ENCODE measurements around the gene PCSK1.

DNA sequence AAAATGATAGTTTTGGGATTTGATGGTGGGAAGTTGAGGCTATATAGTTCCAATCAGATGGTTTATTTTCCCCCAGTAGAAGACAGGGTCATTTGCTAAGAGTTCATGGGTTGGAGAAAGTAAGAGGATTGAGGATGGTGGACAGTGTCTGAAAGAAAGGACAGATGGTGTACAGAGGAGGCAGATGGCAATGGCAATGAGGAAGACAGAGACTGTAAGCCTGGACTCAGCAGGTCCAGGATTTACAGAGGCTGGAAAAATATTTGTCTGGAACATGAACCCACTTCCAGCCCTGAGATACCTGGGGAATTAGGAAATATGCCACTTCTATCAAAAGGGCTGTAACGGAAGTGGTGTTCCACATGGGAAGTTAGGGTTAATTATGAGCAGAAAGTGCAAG is 84.5 kb downstream of the PCSK1 start:
- no peak for TF ChIP-seq CTCF (conservative IDR thresholded peaks at IDR 0.05; ENCODE audit: low read length)
- no peak for TF ChIP-seq EZH2phosphoT487 (IDR thresholded peaks at IDR 0.05; ENCODE audit: borderline replicate concordance, low read depth, low read length)
